ENCODE measurements around the gene DTNB.
"Not testable (repeated sequence)": the region's sequence is repeated elsewhere in the genome, so short reads cannot be mapped to it uniquely, and the experiment has no call there.

The DTNB gene

DNA sequence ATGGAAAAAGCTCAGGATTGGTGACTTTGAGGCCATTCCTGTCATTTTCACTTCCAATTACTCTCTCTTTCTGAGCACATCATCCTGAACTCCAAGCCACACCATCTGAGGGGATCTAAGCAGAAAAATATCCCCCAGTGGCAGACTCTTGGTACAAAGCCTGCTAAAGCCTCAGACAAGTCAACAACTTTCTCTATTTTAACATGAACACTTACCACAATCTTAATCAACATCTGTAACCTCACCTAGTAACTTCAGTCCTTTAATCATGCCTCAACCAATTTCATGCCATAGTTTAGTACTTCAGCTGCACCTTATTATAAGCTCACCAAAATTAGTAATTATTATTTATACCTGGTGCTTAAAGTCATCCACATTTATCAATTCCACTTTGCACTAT lies 128.9 kb downstream of the DTNB start:
- DNase-seq (ENCODE audit: low read depth) = no peak

DNA sequence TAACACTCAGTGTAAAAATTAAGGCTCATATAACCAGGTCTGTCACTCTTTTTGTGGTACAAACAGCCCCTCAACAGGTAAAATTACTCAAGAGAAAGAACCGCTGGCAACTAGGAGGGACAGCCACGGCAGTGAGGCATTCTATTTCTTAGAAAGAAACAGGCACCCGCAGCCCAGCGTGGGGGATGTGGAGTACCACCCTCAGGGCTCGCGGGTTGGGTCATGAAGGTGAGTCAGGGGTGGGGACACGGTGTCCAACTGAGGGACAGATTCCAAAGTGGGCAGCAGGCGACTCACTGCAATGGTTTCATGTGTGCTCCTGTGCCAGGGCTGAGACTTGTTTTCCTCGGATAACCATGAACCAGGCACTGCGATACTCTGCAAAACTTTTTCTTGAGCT lies 129.4 kb downstream of the DTNB start:
- TF ChIP-seq, protein P1, sequence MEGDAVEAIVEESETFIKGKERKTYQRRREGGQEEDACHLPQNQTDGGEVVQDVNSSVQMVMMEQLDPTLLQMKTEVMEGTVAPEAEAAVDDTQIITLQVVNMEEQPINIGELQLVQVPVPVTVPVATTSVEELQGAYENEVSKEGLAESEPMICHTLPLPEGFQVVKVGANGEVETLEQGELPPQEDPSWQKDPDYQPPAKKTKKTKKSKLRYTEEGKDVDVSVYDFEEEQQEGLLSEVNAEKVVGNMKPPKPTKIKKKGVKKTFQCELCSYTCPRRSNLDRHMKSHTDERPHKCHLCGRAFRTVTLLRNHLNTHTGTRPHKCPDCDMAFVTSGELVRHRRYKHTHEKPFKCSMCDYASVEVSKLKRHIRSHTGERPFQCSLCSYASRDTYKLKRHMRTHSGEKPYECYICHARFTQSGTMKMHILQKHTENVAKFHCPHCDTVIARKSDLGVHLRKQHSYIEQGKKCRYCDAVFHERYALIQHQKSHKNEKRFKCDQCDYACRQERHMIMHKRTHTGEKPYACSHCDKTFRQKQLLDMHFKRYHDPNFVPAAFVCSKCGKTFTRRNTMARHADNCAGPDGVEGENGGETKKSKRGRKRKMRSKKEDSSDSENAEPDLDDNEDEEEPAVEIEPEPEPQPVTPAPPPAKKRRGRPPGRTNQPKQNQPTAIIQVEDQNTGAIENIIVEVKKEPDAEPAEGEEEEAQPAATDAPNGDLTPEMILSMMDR (IDR thresholded peaks at IDR 0.05; ENCODE audit: low read length, missing control alignments) = no peak
- H3K4me3 ChIP-seq (replicated peaks; ENCODE audit: low read depth, low read length) = no peak overlapping the region
- no peak for DNase-seq (ENCODE audit: low read depth)

More for the DNA sequence above, 128.9 kb downstream of the DTNB start:
- H3K4me3 ChIP-seq (replicated peaks; ENCODE audit: low read depth, low read length) = no peak overlapping the region
- TF ChIP-seq, protein P1 (IDR thresholded peaks at IDR 0.05; ENCODE audit: low read length, missing control alignments) = no peak

DNA sequence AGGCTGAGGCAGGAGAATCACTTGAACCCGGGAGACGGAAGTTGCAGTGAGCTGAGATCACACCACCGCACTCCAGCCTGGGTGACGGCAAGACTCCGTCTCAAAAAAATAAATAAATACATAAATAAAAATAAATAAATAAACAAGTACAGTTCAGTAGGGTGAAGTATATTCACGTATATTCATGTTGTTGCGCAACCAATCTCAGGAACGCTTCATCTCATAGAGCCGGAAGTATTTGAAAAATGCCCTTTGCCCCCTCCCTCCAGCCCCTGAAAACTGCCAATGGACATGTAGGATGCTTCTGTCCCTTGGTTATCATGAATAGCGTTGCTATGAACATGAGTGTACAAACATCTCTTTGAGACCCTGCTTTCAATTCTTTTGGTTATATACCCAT lies 132.0 kb downstream of the DTNB start:
- DNase-seq (ENCODE audit: low read depth) = no peak
- no peak overlapping the region for H3K4me3 ChIP-seq (replicated peaks; ENCODE audit: low read depth, low read length)
- TF ChIP-seq, protein P1 (IDR thresholded peaks at IDR 0.05; ENCODE audit: low read length, missing control alignments) = no peak

DNA sequence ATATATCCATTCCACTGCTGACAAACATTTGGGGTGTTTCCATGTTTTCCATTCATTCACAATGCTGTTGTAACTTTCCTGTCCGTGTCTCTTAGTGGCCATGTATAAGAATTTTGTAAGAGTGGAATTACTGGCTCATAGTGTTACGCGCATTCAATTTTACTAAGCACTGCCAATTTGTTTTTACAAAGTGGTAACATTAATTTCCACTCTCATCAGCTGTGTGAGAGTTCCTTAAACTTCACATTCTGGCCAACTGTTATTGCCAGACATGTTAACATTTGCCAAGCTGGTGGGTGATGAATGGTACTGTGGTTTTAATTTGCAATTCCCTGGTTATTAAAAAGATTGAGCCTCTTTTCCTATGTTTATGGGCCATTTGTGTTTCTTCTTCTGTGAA lies 134.2 kb downstream of the DTNB start:
- no peak for DNase-seq (ENCODE audit: low read depth)
- TF ChIP-seq, protein P1 (IDR thresholded peaks at IDR 0.05; ENCODE audit: low read length, missing control alignments) = no peak
- no peak overlapping the region for H3K4me3 ChIP-seq (replicated peaks; ENCODE audit: low read depth, low read length)

DNA sequence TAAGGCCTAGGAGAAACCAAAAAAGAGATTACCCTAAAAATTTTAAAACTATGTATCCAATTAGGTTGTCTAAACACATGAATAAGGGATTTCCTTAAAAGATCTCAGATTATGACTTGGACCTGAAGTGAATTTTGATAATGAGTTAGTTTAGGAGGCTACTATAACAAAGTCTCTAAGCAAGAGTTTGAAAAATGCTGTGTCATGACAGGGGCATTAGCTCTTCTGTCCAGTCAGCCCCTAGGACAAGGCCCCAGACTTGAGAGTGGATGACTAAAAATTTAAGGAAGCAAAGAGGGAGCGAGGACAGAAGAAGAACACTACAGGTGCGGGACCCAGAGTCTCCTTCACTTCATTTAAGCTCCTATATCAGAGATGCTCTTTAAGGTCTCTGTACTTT lies 135.9 kb downstream of the DTNB start:
- no peak for DNase-seq (ENCODE audit: low read depth)
- no peak overlapping the region for H3K4me3 ChIP-seq (replicated peaks; ENCODE audit: low read depth, low read length)
- TF ChIP-seq, protein P1 (IDR thresholded peaks at IDR 0.05; ENCODE audit: low read length, missing control alignments) = no peak

DNA sequence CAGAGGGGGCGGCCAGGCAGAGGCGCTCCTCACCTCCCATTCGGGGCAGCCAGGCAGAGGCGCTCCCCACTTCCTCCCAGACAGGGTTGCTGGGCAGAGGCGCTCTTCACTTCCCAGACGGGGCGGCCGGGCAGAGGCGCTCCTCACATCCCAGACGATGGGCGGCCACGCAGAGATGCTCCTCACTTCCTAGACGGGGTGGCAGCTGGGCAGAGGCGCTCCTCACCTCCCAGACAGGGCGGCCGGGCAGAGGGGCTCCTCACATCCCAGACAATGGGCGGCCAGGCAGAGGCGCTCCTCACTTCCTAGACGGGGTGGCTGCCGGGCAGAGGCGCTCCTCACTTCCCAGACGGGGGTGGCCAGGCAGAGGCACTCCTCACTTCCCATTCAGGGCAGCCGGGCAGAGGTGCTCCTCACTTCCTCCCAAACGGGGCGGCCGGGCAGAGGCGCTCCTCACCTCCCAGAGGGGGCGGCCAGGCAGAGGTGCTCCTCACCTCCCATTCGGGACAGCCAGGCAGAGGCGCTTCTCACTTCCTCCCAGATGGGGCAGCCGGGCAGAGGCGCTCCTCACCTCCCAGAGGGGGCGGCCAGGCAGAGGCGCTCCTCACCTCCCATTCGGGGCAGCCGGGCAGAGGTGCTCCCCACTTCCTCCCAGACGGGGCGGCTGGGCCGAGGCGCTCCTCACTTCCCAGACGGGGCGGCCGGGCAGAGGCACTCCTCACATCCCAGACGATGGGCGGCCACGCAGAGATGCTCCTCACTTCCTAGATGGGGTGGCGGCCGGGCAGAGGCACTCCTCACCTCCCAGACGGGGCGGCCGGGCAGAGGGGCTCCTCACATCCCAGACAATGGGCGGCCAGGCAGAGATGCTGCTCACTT lies 137.7 kb downstream of the DTNB start:
- DNase-seq (ENCODE audit: low read depth); H3K4me3 ChIP-seq (replicated peaks; ENCODE audit: low read depth, low read length): not testable (repeated sequence)

DNA sequence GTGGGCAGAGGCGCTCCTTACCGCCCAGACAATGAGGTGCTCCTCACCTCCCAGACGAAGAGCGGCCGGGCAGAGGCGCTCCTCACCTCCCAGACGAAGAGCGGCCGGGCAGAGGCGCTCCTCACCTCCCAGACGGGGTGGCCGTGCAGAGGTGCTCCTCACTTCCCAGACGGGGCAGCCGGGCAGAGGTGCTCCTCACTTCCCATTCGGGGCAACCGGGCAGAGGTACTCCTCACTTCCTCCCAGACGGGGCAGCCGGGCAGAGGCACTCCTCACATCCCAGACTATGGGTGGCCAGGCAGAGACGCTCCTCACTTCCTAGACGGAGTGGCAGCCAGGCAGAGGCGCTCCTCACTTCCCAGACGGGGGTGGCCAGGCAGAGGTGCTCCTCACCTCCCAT lies 138.4 kb downstream of the DTNB start:
- not testable (repeated sequence) for DNase-seq (ENCODE audit: low read depth); H3K4me3 ChIP-seq (replicated peaks; ENCODE audit: low read depth, low read length)

DNA sequence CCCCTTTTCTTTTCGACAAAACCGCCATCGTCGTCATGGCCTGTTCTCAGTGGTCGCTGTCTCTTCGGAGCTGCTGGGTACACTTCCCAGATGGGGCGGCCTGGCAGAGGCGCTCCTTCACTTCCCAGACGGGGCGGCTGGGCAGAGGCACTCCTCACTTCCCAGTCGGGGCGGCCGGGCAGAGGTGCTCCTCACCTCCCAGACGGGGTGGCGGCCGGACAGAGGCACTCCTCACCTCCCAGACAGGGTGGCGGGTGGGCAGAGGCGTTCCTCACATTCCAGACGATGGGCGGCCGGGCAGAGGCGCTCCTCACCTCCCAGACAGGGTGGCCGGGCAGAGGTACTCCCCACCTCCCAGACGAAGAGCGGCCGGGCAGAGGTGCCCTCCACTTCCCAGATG lies 138.9 kb downstream of the DTNB start:
- TF ChIP-seq, protein P1 (IDR thresholded peaks at IDR 0.05; ENCODE audit: low read length, missing control alignments) = no peak
- no peak overlapping the region for H3K4me3 ChIP-seq (replicated peaks; ENCODE audit: low read depth, low read length)
- no peak for DNase-seq (ENCODE audit: low read depth)

DNA sequence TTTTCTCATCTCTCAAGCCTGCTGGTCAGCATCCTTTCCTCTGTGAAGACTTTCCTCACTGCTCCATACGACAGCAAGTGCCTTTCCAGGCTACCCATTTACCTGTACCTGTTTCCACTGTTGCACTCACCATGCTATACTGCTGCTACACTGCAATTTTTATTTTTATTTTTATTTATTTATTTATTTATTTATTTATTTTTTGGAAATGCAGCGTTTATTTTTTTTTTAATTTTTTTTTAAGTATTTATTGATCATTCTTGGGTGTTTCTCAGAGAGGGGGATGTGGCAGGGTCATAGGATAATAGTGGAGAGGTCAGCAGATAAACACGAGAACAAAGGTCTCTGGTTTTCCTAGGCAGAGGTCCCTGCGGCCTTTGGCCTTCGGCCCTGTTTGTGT lies 139.6 kb downstream of the DTNB start:
- not testable (repeated sequence) for H3K4me3 ChIP-seq (replicated peaks; ENCODE audit: low read depth, low read length); DNase-seq (ENCODE audit: low read depth)

All from fibroblast of pulmonary artery (primary cell).